LoVo (cell line): ENCODE results near the gene GATB.

ENCODE experiments used
- DNase-seq: peaks from one replicate; pipeline ENCODE4 v3.0.0-alpha.2; 2016; ENCODE audit warnings: low spot score

GATB gene

DNA sequence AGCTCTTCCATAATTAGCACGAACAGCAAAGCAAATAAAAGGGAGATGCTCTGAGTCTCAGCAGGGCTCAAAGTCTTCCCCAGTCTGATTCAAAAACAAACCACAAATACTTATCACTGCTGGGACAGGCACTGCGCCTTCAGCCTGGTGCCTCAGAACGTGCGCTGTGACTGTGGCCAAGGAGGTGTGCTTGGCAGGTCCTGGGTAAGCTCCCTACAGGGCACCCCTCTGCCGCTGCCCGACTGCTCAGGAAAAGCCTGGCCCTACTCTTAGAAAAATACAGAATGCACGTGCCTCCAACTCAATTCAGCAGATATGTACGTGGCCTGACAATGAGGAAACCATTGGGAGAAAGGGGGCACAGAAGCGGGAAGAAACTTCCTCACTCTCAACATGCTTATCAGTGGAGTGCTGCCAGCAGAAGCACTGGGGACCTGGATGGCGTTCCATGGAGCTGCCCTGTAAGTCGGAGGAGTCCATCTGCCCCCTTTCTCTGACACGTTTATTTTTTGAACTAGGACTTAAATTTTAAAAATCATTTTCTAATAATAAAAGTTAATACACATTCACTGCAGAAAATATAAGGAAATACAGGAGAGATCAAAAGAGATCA lies 86.8 kb downstream of the GATB start:
- DNase-seq = no peak

DNA sequence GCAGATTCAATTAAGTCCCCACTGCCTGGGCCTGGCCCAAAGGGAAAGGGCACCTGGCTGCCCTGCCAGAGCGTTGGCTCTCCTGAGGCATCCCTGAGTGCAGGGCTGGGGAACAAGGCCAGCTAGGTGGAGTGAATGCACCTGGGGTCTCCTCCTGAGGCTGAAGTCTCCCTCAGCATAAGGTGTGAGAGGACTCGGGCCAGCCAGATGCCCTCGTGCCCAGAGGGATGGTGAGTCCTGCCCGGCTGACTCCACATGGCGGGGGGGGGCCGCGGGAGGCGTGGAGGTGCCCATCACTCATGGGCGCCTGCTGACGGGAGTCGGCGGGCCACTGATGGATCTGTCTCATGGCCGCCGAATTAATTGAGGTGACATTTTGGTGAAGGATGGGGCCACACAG lies 87.8 kb downstream of the GATB start:
- no peak for DNase-seq

DNA sequence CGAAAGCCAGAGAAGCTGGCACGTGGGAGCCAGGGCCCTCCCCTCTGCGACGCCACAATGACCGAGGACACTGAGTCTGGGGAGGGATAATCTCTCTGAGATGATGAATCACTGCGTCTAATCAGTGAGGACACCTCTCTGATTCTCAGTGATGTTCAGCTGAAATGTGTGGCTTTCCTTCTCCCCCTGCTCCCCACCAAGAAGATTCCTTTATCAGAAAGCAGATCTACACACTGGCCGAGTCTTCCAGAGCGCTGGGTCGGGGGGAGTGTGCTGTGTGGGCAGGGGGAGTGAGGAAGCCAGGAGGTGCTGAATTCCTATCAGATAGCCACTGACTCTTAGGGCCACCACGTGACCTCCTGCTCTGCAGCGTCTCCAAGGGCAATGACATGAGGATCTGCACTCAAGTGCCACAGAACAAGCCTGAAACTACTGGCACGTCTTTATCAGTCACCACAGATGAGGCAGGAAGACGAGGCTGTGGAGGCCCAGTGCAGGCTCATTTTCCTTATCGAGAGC lies 89.2 kb downstream of the GATB start:
- no peak for DNase-seq

DNA sequence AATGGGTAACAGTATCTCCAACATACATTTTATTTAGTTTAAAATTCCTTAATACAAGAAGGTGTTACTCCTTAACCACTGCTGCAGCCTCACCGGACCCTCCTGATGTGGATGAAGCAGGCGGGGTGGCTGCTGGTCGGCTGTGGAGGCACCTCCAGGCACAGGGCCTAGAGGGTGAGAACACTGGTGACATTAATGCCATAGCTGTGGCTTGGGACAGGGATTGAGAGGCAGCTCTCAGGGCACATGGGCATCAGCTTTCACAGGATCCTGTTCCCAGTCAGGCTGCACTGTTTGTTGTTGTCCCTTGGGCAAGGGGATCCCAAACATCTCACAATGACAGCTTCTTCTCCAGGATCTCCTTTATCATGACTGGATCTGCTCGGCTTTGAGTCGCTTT lies 90.0 kb downstream of the GATB start:
- no peak for DNase-seq

DNA sequence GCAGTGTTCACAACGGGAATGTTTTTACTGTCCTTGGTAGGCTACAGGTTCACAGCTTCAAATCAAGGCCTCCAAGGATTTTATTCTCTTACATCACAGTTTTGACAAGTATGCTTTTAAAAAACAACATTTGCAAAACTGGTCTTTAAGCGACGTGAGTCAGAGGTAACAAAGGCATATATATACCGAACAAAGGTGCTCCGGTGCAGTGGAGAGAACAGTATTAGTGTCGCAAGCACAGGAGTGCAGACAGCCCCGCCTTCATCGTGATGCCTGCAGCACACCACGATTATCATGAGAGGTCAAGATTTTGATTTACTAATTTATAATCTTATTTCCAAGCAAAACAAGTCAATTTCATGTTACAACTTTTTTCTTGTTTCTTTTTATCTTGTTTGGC lies 90.8 kb downstream of the GATB start:
- DNase-seq = no peak

DNA sequence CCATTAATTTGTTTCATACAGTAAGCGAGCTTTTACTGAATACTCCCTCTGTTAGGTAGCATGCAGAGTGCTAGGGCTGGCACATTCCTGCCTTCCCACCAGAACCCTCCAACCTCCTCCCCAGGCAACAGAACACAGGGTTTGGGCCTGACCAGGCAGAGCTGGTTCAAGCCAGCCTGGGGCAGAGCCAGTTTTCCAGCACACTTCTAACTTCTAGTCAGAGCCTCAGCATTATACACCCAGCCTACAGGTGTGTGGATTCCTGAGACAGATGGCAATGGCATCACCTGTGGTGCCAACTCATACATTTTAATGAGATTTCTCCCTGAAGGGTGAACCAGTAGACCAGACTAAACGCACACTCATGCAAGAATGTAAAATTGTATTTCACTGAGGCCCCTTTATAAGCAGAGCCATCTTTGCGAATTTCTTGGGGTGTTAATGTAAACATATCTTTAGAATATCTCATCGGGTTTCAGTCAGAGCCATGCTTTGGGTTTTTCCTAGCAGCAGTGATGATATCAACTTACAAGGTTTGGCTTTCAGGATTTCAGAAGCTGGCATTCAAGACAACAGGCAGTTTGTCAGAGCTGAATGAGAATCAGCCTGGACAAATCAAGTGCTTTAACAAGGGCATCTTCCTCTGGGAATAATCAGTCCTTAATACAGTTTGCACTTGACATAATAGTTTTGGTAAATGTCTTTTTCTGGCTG lies 92.0 kb downstream of the GATB start:
- DNase-seq = no peak

DNA sequence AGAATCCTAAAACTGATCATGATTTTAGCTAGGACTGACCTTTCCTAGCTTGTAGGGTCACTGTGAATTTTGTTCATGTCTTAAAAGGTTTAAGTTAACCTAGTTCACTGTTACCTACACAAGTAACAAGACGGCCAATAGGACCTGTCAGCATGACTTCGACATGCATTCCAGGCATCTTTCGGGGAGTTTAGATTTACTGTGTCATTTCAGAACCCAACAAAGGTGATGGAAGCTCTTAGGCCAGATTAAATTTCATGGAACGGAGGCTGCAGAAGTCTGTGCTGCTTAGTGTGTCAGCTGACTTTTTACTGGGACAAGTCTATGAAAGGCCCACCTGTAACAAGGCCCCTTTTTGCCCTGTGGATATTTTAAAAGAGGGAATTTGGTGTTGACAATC lies 93.1 kb downstream of the GATB start:
- DNase-seq = no peak

DNA sequence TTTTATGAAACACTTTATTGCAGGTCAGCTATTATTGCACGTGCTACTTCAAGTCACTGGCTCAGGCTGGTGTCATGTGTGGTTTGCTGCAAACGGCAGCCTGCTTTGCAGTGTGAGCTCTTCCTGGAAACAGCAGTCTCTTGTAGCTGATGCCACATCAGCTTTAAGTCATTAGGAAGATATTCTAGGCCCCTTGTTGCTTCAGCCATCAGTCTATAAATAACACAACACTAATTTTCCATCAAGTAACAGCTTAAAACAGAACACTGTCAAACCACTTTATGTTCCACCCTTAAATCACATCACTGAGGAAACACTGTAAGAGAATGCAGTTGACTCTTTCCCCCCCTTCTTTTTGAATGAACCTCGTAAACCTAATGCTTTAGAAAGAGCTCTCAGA lies 93.8 kb downstream of the GATB start:
- DNase-seq = no peak

DNA sequence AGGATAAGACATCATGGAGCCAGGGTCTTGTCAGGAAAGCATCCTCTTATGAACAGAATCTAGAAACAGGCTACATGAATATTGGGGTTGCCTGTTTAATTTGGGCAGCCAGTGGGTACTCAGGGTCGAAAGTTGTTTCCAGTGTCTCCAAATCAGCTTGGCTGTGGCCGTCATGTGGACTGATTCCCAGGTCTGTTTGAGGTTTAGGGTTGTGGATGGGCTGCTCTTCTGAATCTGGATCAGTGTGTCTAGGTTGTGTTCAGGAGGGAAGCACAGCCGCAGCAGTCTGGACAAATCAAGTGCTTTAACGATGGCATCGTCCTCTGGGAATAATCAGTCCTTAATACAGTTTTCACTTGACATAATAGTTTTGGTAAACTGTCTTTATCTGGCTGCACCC lies 94.3 kb downstream of the GATB start:
- DNase-seq = no peak

DNA sequence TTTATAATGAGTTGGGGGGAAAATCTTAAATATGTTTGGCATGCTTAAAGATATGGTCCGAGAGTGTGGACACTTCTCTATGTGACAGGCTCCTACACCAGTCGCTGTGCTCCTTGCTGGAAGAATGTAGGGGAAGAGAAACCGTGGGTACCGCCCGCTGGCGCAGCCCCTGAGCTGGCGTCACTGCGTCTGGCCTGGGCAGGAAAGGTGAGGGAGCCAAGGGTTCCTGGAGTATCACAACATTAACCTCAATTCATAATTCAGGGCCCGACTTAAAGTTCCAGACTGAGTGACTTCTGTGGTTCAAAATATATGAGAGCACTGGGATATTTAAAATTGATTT lies 95.1 kb downstream of the GATB start:
- DNase-seq = no peak

DNA sequence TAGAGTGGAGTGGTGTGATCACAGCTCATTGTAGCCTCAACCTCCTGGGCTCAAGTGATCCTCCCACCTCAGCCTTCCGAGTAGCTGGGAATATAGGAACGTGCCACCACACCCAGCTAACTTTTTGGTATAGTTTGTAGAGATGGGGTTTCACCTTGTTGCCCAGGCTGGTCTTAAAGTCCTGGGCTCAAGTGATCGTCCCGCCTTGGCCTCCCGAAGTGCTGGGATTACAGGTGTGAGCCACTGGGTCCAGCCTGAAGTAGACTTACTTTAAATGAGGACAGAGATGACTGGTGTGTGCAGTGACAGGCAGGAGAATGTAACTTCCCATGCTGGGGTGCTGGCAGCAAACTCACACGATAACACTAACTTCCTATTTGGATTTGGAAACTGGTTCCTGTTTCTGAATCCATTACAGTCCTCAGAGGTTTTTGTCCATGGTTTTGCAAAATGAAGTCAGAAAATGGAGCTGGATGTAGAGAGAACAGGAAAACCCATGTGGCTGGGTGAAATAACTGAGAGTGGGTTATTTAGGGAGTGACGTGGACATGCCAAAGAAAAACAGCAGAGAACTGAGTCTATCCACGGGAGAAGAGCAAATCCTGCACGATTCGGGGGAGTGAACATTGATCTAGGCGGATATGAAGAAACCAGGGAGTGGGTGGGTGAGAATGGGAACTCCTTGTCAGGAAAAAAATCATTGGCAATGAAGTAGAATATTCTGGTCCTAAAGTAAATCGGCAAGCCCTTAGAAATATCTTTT lies 95.6 kb downstream of the GATB start:
- no peak for DNase-seq

DNA sequence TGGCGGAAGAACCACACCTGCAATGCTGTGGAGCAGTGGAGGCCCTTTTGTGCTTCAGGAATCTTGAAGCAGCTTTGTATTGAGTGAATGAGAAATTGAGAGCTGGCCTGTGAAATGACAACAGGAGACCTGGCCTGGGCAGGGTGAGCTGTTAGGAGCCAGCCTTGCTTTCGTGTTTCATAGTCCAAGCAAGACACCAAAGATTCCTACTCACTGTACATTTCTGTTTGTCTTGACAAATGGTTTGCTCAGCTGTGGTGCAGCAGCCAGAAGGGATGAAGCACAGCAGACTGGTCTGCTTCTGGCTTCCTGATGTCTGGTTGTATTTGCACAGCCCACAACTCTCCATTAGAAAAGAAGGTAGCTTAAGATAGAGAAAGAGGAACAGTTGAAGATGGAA lies 96.5 kb downstream of the GATB start:
- no peak for DNase-seq

DNA sequence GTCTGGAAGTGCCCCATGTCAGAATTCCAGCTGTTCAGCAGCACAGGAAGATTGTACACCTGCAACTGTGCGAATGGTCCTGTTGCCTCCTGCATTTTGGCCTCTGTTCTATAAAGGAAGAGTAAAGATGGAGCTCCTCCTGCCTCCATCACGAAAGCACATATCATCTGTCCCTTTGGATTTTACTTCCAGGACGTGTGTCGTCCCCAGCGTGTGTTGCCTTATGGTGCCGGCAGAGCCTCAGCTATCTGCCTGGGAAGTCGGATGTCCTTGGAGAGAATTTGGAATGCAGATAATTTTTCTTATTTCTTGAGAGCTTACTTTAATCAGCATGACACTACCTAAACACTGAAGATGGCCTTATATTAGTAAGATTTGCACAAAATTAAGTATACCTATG lies 97.7 kb downstream of the GATB start:
- no peak for DNase-seq

DNA sequence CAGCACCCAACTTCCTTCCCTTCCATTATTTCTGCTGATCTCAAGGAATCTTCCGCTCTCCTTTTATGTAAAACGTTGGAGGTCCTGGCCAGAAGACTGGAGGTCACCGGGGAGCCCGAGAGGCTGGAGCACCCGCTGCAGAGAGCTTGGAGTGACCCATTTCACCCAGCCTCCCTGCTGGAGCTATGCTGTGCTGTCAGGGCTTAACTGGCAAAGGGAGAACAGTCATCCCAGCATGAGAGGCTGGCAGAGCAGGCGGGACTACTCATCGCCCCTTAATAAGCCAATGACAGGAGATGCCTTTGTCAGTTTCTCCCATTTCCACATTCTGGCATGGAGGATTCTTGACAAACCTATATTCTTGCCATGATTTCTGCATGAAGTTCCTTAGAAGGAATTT lies 98.9 kb downstream of the GATB start:
- DNase-seq = no peak

DNA sequence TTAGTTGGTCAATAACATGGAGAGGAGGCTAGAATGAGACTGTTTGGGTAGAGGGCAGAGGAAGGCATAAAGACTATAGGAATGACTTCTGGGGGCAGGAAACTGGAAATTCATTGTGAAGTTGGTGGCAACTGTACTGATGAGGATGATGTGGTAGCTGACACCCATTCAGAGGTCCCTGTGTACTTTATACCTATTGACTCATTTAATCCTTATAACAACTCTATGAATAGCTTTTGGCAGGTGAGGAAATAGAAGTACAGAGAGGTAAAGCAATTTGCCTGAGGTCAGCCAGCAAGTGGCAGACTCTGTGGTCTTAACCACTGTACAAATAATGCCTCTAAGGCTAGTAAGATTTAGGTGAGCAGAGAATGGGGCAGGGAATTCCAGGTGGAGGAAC lies 100.1 kb downstream of the GATB start:
- DNase-seq = no peak

DNA sequence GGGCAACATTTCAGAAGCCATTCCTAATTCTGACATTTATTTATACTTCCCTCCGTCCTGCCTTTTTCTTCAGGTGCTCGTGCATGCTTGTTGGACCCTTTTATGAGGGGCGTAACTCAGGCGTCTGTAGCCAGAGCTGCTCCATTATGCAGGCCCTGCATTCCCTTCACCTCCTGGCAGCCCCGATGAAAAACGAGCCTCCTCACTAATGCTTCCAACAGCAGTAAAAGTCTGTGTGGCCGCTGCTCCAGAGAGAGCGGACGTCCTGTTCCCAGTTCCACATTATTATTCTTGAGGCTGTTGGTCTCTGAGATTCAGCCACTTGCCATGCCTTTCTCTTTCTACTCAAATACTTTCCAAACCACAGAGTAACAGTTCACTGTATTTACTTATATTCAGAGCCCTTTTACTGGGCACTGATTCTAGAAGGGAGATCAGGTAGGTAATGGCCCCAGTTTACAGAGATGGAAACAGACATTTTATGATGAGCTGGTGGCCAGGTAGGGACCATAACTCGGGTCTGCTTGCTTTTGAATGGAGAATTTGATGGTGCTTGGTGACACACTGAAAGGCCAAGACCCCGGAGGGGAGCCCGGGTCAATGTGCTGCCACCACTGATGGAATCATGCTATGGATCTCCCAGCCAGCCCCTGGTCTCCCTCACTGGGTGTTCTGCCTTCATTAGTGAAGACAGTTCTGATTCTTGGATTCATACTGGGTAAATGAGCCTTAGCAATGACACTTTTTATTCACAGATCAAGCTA lies 101.0 kb downstream of the GATB start:
- no peak for DNase-seq

DNA sequence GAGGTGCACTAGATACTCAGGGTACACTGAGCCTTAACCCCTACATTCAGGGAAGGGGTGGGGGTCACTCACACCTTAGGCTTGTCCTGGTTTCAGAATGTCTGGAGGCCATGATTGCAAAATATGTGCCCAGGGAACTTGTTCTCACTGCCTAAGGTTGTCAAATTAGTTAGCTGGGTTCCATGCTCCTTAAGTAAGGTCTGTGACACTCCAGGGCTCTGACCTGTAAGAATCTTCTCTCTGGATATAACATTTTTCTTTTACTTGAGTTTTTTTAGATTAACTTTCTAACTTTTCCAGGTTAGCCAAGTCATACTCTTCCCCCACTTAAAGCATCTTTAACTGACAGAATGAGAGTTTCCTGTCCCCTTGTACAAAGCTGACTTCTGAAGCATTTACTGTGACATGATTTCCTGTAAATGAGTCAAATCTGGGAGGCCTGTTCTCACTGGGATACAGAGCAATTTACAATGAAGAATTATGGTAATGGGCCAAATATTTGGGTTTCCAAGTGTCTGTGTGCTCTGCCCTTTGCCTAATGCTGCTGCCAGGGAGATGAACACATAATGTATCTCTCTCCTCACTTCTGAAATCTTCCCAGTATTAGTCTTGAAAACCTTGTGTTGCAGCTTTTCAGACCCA lies 101.7 kb downstream of the GATB start:
- DNase-seq = no peak

DNA sequence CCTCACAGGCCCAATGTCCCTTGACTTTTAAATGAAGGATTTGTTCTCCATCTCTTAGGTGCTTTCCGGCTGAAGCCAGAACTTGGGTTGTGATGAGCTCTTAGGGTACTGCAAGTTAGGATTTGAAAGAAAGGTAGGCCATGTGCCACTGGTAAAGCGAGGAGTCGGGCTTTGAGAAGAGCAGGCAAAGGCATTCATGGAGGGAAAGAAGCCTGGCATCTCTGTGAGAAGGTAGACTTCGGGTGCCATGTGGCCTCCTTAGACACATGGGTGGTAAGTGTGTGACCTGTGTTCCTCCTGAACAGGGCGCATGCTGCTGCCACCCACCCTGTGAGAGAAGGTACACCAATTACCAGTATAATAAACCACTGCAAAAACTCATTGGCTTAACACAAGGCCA lies 102.9 kb downstream of the GATB start:
- DNase-seq = no peak

DNA sequence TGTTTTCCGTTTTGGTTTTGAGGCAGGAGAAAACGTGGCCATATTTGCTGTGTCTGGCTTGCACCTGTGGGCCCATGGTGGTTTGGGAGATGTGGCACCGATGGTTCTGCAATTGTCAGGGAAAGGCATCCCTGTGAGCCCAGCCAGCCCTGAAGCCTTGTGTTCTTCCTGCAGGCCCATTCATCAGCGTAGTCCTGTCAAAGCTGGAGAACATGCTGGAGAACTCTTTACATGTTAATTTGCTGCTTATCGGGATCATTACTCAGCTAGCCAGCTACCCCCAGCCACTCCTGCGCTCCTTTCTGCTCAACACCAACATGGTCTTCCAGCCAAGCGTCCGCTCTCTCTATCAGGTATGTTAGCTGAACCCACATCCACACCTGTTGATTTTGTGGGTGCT lies 104.7 kb downstream of the GATB start:
- DNase-seq = no peak

DNA sequence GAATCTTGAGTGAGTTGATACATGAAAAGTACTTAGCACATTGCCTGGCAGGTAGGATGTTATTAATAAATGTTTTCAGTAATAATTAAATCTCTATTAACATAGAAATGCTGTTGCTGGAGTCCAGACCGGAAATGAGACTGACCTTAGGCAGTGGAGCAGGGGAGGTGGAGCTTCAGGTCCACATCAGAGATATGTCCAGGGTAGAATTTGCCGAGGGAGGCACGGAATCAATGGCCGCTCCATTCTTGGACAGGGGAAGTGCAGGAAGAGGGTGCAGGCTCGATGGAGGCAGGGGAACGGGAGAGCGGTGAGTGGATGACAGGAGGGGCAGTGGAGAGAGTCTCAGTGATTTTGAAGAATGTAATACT lies 107.3 kb downstream of the GATB start:
- DNase-seq = no peak

DNA sequence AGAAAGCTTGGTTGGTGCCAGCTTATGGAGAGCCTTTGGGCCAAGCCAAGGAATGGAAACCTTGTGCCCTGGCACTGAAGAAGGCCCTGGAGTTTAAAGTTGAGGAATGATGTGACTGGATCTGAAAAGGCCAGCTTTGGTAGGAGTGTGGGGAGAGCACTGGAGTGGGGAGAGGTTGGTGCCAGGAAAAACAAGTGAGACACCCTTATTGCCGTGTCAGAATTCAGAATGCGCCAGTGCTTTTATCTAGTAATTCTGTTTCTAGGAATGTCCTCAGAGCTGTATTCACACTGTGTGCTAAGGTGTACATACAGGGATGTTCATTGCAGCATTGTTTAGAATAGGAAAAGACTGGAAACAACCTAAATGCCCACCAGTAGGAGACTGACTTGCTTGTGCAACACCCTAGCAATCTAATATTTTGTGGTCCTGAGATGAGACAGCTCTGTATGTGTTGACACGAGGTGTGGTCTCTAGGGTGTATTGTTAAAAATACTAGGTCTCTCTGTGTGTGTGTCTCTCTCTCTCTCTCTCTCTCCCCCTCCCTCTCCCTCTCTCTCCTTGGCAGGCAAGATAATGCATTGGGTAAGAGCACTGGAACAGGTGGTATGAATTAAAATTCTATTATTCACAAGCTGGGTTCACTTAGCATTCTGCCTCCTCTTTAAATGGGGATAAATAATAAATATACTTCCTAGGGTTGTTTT lies 107.8 kb downstream of the GATB start:
- DNase-seq = no peak

DNA sequence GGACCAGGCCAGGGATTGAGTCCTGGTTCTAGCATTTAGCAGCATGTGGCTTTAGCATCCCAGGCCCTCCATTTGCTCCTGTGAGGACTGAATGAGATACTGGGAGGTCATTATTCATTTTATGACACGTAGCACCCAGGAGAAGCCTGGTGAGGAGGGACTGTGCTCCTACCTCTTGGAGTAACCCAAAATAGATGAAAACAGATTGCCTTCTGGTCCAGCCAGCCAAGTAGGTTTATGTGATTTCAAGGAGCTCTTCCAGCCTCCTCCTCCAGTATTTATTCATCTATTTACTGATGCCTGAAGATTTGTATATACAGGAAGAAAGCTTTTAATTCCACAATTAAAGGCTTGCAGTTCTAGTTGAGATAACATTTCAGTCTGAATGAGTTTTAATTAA lies 109.3 kb downstream of the GATB start:
- DNase-seq = no peak
